ENCODE data around the gene RBFOX1.

Gene RBFOX1

GRCh38 chr16:7423434-7424044, 90.9 kb downstream of the RBFOX1 start:
- no peak for DNase-seq (ENCODE audit: extremely low spot score)
- POLR2A ChIA-PET = no interaction called here
- CTCF ChIA-PET = interaction anchor here (1.2 kb wide), 1 partner anchor 10 kb away, joined by 3 read pairs; no protein-coding TSS in a partner anchor
- no peak for TF ChIP-seq CTCF (IDR thresholded peaks at IDR 0.05; ENCODE audit: control extremely low read depth, extremely low read depth, low read depth, missing control alignments)

- TF ChIP-seq CTCF (IDR thresholded peaks at IDR 0.05; ENCODE audit: control extremely low read depth, extremely low read depth, low read depth, missing control alignments) = no peak
- DNase-seq (ENCODE audit: extremely low spot score) = no peak
- ChIA-PET POLR2A (no interaction called here), CTCF (interaction anchor here (1.6 kb wide), 1 partner anchor 8 kb away, joined by 3 read pairs; no protein-coding TSS in a partner anchor)
Measured at GRCh38 chr16:7426161-7426560, 93.5 kb downstream of the RBFOX1 start.

- CTCF ChIA-PET = no interaction called here
- no peak for TF ChIP-seq CTCF (IDR thresholded peaks at IDR 0.05; ENCODE audit: control extremely low read depth, extremely low read depth, low read depth, missing control alignments)
- no peak for DNase-seq (ENCODE audit: extremely low spot score)
- POLR2A ChIA-PET = no interaction called here
Measured at GRCh38 chr16:7431723-7432122, 99.1 kb downstream of the RBFOX1 start.

- no peak for DNase-seq (ENCODE audit: extremely low spot score)
- ChIA-PET POLR2A (no interaction called here), CTCF (no interaction called here)
- no peak for TF ChIP-seq CTCF (IDR thresholded peaks at IDR 0.05; ENCODE audit: control extremely low read depth, extremely low read depth, low read depth, missing control alignments)
Measured at GRCh38 chr16:7436306-7436705, 103.7 kb downstream of the RBFOX1 start.

- no peak for TF ChIP-seq CTCF (IDR thresholded peaks at IDR 0.05; ENCODE audit: control extremely low read depth, extremely low read depth, low read depth, missing control alignments)
- ChIA-PET POLR2A (no interaction called here), CTCF (no interaction called here)
- no peak for DNase-seq (ENCODE audit: extremely low spot score)
Measured at GRCh38 chr16:7437135-7437804, 104.6 kb downstream of the RBFOX1 start.

GRCh38 chr16:7437843-7438242, 105.2 kb downstream of the RBFOX1 start:
- ChIA-PET POLR2A (no interaction called here), CTCF (no interaction called here)
- no peak for DNase-seq (ENCODE audit: extremely low spot score)
- TF ChIP-seq CTCF (IDR thresholded peaks at IDR 0.05; ENCODE audit: control extremely low read depth, extremely low read depth, low read depth, missing control alignments) = no peak

Measured in GM10248 (cell line).